Measurements from ENCODE around the gene CCN5. TPM values are rescaled to one million over a fixed set of nuclear protein-coding genes. Genes with fewer than 3 reads are reported as not detected.

CCN5 gene
- polyA plus RNA-seq, 1 experiment: 0.37 TPM

DNA sequence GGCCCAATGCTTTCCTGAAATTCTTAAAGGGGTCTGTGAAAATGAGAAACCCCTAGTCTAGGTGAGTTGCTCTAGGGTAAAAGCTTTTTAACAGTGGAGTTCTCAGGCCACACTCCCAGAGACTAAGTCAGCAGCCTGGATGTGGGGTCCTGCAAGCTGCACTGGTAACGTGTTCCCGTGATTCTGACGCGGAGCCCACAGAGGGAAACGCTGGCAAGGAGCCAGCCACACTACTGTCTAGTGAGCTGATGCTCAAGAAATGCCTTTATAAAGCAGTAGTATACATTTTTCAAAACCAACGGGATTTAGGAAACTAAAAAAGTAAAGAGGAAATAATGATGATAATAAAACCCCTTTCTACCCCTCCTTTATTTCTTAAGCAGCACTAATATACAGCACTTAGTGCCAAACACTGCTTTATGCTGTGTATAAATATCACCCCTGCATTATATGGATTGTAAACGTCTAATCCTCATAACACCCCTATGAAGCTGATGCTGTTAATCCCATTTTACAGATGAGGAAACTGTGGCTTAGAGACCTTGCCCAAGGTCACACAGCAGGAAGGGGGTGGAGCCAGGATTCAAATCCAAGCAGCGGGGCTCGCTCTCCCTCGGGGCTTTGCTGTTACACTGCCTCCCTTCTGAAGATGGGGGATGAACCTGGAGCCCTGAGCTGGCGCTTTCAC lies 55.5 kb downstream of the CCN5 start:
- no peak for DNase-seq (ENCODE audit: low read depth, low spot score)
- ChIA-PET CTCF (interaction anchor here (1.9 kb wide), 1 partner anchor 23 kb away, joined by 4 read pairs; no protein-coding TSS in a partner anchor), POLR2A (no interaction called here)
- Histone ChIP-seq H3K27ac (ENCODE audit: low read depth, low read length) (no peak overlapping the region), H3K4me3 (ENCODE audit: low read depth, low read length) (no peak overlapping the region), H3K9me3 (ENCODE audit: control insufficient read depth, insufficient read depth, low read length) (no peaks in the 10 kb centered on the region), H3K27me3 (ENCODE audit: control insufficient read depth, insufficient read depth, low read length) (peaks cover 21% of the 10 kb centered on the region)
- TF ChIP-seq, protein P1, sequence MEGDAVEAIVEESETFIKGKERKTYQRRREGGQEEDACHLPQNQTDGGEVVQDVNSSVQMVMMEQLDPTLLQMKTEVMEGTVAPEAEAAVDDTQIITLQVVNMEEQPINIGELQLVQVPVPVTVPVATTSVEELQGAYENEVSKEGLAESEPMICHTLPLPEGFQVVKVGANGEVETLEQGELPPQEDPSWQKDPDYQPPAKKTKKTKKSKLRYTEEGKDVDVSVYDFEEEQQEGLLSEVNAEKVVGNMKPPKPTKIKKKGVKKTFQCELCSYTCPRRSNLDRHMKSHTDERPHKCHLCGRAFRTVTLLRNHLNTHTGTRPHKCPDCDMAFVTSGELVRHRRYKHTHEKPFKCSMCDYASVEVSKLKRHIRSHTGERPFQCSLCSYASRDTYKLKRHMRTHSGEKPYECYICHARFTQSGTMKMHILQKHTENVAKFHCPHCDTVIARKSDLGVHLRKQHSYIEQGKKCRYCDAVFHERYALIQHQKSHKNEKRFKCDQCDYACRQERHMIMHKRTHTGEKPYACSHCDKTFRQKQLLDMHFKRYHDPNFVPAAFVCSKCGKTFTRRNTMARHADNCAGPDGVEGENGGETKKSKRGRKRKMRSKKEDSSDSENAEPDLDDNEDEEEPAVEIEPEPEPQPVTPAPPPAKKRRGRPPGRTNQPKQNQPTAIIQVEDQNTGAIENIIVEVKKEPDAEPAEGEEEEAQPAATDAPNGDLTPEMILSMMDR (IDR thresholded peaks at IDR 0.05; ENCODE audit: low read depth, low read length): no peak

DNA sequence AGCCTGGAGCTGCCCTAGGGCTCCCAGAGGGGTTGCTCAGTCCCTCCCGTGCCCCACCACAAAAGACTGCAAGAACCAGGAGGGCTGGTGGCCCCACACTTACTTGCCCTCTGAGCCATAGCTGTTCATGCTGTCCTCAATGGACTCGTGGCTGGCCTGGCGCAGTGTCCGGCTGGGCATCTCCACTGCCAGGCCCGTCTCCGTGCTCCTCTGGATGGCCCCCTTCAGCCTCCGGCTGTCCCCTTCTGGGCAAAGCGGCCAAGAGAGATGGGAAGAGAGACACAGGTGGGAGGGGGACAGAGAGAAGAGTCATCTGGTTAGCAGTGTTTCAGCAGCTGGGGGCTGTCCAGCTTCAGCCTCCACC lies 56.0 kb downstream of the CCN5 start:
- no peak for DNase-seq (ENCODE audit: low read depth, low spot score)
- POLR2A ChIA-PET: no interaction called here
- H3K27ac ChIP-seq (ENCODE audit: low read depth, low read length): no peak overlapping the region
- no peak overlapping the region for H3K4me3 ChIP-seq (ENCODE audit: low read depth, low read length)
- H3K9me3 ChIP-seq (ENCODE audit: control insufficient read depth, insufficient read depth, low read length): no peaks in the 10 kb centered on the region
- peaks cover 21% of the 10 kb centered on the region for H3K27me3 ChIP-seq (ENCODE audit: control insufficient read depth, insufficient read depth, low read length)
- CTCF ChIA-PET: interaction anchor here (1.9 kb wide), 1 partner anchor 23 kb away, joined by 4 read pairs; no protein-coding TSS in a partner anchor
- TF ChIP-seq, protein P1 (IDR thresholded peaks at IDR 0.05; ENCODE audit: low read depth, low read length): no peak

DNA sequence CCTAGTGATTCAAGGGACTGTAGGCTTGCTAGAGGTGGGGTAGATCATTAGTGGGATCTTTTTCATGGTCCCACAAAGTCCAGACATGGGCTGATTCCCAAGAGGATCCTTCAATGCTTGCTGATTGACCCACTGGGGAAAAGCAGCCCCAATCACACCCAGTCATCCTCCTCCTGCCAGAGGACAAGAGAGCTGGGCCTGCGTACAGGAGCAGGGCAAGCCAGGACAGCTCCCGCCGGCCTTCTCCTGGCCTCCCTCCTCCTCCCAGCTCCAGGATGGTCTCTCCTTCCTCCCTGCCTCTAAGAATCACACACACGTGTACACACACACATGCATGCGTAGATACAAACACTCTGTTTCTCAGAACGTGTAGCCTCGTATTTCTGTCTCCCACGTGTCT lies 57.5 kb downstream of the CCN5 start:
- Histone ChIP-seq H3K27me3 (ENCODE audit: control insufficient read depth, insufficient read depth, low read length) (peaks cover 18% of the 10 kb centered on the region), H3K9me3 (ENCODE audit: control insufficient read depth, insufficient read depth, low read length) (no peaks in the 10 kb centered on the region), H3K27ac (ENCODE audit: low read depth, low read length) (no peak overlapping the region), H3K4me3 (ENCODE audit: low read depth, low read length) (no peak overlapping the region)
- TF ChIP-seq, protein P1 (IDR thresholded peaks at IDR 0.05; ENCODE audit: low read depth, low read length): no peak
- CTCF ChIA-PET: no interaction called here
- POLR2A ChIA-PET: no interaction called here
- DNase-seq (ENCODE audit: low read depth, low spot score): no peak

DNA sequence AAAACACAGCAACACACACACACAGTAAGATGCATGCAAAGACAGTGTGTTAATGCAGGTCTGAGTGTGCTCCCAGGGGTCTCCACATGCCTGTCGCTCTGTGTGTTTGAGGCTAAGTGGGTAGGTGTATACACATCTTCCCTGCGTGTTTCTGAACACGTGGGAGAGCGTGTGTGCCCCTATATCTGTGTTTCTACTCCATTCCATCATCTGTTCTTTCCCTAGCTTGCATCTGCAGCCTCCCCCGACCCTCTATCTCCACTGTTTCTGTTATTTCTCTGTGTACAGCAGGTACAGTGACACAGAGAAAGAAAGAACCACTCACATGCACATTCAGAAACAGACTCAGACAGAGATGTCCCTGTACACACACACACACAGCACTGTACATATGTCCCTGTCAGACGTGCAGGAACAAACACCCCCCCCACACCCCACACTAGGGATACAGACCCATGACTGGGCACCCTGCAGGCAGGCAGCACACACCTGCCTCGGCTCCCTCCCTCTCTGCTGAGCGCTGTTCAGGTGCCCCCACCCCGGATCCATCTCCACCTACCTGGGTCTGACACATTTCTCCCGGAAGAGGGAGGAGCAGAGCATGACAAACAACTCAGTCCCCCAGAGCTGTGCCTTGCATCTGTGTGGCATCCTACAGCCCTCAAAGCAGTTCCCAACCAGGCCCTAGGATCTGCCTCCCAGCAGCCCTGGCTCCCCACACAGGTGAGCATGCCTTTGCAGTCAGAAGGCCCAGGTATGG lies 58.1 kb downstream of the CCN5 start:
- POLR2A ChIA-PET: no interaction called here
- TF ChIP-seq, protein P1 (IDR thresholded peaks at IDR 0.05; ENCODE audit: low read depth, low read length): no peak
- CTCF ChIA-PET: interaction anchor here (1.4 kb wide), 1 partner anchor 26 kb away, joined by 4 read pairs; no protein-coding TSS in a partner anchor

DNA sequence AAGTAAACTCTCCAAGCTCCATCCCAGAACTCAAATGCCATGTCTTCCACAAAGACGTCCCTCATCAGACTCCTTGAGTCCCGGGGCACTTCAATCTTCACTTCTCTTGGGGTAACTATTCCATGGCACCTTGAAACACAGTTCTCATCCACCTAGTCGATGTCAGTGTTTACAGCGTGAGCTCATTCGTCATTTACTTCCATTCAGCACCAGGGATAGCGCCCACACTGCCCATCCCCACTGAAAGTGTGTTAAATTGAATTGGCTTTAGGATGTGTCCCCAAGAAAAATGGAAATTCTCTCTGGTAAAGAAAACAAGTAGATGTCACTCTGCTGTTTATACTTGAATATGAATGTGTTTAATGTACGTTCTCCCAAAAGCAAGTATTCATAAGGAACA lies 61.8 kb downstream of the CCN5 start:
- H3K27me3 ChIP-seq (ENCODE audit: control insufficient read depth, insufficient read depth, low read length): peaks cover 5% of the 10 kb centered on the region
- ChIA-PET CTCF (no interaction called here), POLR2A (no interaction called here)
- no peak overlapping the region for H3K4me3 ChIP-seq (ENCODE audit: low read depth, low read length)
- no peak for DNase-seq (ENCODE audit: low read depth, low spot score)
- H3K27ac ChIP-seq (ENCODE audit: low read depth, low read length): no peak overlapping the region
- TF ChIP-seq, protein P1 (IDR thresholded peaks at IDR 0.05; ENCODE audit: low read depth, low read length): no peak
- no peaks in the 10 kb centered on the region for H3K9me3 ChIP-seq (ENCODE audit: control insufficient read depth, insufficient read depth, low read length)

More for the DNA sequence above, 58.1 kb downstream of the CCN5 start:
- H3K27me3 ChIP-seq (ENCODE audit: control insufficient read depth, insufficient read depth, low read length): peaks cover 17% of the 10 kb centered on the region
- no peak overlapping the region for H3K4me3 ChIP-seq (ENCODE audit: low read depth, low read length)
- no peaks in the 10 kb centered on the region for H3K9me3 ChIP-seq (ENCODE audit: control insufficient read depth, insufficient read depth, low read length)
- no peak for DNase-seq (ENCODE audit: low read depth, low spot score)
- H3K27ac ChIP-seq (ENCODE audit: low read depth, low read length): no peak overlapping the region
